GM18858 (cell line): ENCODE measurements around the gene ARHGAP26.

Source experiments
- ATAC-seq: cut with Tn5 transposase; IDR thresholded peaks from one replicate; pipeline ENCODE4 v1.9.1; 2021; ENCODE audit not compliant: unreplicated experiment

The ARHGAP26 gene

DNA sequence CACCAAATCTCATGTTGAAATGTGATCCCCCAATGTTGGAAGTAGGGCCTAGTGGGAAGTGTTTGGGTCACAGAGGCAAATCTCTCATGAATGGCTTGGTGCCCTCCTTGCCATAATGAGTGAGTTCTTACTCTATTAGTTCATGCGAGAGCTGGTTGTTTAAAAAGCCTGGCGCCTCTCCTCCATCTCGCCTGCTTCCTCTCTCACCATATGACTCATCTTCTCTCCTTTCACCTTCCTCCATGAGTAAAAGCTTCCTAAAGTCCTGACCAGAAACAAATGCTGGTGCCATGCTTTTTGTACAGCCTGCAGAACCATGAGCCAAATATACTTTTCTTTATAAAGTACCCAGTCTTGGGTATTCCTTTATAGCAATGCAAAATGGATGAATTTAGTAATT is 20.9 kb upstream of the ARHGAP26 start:
- ATAC-seq, result no peak

DNA sequence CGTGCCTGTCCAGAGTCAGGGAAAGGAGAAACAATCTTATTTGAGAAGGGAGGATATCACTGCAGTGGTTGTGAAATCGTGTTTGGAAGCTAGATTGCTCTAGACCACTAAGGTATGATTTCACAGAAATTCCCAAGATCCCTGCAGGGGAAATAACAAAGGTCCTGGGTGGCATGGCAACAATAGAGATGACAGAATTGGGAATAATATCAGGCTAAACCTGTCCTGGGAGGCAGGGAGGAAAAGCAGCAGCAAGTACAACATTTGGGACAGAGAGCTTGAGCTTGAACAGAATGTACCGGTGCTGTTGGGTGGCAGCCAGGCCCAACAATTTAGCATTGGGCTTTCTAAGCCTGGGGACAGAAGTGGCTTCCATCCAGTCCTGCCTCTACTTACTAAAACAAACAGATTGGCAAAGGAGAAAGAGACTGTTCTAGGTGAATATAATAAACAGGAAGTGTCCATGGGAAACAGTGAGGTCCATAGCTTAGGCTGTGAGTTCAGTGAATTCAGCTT is 17.0 kb upstream of the ARHGAP26 start:
- ATAC-seq, result no peak

DNA sequence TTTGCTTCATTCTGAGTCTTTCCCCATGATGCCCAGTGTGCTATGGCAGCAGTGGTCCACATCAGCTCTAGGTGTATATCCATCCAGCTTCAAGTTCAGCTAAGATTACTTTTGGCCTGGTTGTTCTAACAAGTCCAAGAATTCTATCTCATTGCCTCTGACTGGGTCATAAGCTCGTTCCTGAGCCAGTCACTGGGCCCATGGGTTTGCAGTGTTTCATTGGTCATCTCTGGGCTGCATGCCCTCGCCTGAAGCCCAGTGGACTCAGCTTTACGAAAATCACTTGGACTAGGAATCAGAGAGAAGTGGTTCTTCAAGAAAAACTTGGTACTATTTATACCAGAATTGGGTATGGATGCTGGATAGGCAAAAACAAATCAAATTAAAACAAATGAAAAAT is 16.1 kb upstream of the ARHGAP26 start:
- no peak for ATAC-seq

GRCh38 chr5:142756576-142756975 is 13.6 kb upstream of the ARHGAP26 start:
- no peak for ATAC-seq

GRCh38 chr5:142757564-142757963 is 12.6 kb upstream of the ARHGAP26 start:
- no peak for ATAC-seq

DNA sequence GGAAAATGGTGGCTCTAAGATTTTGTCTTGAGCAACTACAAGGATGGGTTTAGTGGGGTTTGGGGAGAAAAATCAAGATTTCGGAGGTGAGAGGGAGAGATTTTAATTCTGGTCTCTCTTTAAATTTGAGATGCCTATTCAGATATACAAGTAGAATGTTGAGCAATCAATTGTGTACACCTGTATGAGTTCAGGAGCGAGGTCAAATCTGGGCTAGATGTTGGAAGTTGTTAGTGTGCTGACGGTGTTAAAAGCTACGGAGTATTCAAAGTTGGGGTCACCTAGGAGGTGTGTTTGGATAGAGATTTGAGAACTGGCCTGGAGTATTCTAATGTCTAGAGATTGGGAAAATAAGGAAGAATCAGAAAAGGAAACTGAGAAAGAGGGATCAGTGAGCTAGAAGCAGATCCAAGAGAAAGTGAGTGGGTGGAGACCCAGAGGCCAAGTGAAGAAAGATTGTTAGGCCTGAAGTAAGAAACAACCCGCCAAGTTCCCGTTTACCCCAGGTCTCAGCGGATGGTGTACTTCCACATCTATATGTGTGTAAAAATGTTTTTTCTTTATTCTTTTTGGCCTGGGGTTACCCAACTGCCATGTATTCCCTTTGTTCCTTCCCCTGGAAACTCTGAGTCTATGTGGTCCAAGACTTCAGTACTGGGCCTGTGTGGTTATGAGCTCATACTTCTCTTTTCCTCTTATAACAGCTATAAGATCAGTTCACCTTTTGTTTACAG is 11.9 kb upstream of the ARHGAP26 start:
- no peak for ATAC-seq

- no peak for ATAC-seq
Measured at GRCh38 chr5:142758796-142759145, 11.4 kb upstream of the ARHGAP26 start.

DNA sequence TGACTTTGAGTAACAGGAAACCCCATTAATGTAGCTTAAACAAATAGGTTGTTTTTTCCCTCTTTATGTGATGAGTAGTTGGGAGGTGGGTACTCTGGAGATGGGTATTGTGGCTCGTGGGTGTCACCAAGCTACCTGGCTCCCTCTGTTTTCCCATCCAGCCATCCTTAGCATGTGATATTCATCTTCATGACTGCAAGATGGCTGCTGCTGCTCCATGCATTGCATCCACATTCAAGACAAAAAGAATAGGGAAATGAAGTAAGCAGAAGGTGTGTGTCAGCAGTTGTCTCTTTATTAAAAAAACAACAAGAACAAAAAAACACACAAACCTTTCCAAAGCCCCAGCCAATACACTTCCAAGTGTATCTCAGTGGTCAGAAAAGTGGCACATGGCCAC is 6.5 kb upstream of the ARHGAP26 start:
- no peak for ATAC-seq

GRCh38 chr5:142767178-142767577 is 3.0 kb upstream of the ARHGAP26 start:
- no peak for ATAC-seq

GRCh38 chr5:142767911-142768310 is 2.3 kb upstream of the ARHGAP26 start:
- ATAC-seq, result no peak

DNA sequence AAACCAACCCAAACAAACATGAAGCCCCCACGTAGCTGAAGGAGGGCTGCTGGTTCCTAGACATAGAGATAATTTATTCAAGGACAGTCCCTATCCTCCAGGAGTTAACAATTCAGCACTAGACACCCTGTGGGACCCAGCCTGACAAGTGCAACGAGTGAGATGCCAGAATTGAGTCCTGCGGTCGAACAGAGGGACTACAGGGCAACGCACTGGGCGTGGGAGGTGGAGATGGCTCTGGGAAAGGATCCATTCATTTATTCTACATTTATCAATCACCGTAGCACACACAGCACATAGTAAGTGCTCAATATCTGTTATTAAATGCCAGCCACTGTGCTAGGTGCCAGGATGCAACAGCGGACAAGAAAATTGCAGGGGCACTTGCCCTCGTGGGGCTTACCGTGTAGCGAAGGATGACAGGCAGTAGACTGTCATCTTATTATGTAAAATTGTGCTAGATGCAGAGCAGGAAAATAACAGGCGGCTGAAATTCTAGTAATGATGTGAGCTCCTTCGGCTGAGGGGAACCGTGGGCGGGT is 855 bp upstream of the ARHGAP26 start:
- ATAC-seq, result no peak

- ATAC-seq, result peak; percentile 9
Measured at GRCh38 chr5:142770650-142771609, 753 bp downstream of the ARHGAP26 start.

- ATAC-seq, result no peak
Measured at GRCh38 chr5:142771666-142772065, 1.5 kb downstream of the ARHGAP26 start.

DNA sequence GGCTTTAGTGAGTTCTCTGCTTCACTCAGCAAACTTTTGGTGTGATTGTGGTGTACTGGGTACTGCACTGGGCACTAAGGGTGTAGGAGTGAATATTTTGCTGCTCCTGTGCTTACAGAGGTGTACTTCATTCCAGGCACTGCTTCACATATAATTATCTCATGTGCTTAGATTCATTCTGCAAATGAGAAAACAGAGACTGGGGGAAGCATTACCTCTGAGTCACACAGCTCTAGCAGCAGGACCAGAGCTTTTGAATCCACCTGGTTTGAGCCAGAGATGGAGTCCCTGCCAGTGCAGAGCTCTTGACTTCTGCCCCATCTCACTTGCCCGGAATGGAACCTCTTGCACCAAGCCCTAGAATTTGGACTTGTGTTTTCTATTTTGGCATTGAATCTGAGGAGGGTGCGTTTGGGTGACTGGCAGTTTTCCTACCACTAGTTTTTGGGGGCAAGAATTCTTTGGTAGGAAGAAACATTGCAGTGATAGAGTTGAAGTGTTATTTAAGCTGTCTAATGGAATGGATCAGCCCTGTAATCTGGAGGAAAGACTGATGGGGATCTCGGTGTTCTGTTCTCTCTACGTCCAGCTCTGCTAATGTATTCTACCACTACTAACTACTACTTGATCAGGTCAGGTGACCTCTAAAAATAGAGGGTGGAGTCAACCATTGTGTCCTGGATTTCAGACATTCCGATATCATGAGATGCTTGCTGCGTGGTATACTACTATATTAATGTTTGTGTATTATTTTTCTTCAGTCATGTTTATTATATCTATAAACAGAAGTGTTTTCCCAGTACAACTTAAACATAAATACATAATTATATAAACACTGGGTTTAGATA is 2.5 kb downstream of the ARHGAP26 start:
- no peak for ATAC-seq

DNA sequence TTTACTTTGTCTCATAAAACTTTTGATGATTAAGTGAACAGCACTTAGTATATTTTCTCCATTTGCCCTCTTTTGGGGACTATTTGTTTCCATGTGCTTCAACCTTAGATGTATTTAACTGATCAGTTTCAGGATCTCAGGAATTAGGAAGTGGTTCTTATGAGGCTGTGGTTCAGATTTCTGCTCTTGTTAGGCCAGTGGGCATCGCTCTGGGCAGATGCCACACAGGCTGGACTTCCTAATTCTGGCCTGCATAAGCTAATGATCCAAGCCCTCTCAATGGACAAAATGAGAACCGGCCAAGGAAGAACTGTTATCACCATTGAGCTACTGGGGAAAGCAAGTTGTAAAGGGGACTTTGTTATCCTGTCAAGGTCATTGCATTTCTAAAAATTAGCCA is 6.9 kb downstream of the ARHGAP26 start:
- no peak for ATAC-seq

DNA sequence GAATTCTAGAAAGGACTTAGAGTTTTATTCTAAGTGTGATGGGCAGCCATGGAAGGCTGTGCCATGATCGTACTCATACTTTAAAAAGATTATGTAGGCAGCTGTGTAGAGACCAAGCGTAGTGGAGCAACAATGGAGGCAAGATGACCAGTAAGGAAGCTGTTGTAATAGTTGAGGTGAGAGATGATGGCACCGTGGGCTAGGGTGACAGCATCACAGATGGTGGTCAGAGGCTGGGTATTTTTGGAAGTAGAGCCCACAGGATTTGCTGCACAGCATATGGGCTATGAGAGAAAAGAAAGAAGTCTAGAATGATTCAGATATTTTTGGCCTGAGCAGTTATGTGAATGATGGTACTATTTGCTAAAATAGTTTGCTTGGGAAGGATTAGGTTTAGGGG is 7.7 kb downstream of the ARHGAP26 start:
- ATAC-seq, result no peak

- ATAC-seq, result no peak
Measured at GRCh38 chr5:142779163-142779840, 9.1 kb downstream of the ARHGAP26 start.

GRCh38 chr5:142780871-142781270 is 10.7 kb downstream of the ARHGAP26 start:
- ATAC-seq, result no peak

- no peak for ATAC-seq
Measured at GRCh38 chr5:142782976-142783530, 12.9 kb downstream of the ARHGAP26 start.
